Measurements from ENCODE around the gene GNG11.

GRCh38 chr7:93921607-93922566 is at the start of gene GNG11:
- TF ChIP-seq SUZ12 (IDR thresholded peaks at IDR 0.05), result no peak
- no peak for TF ChIP-seq ELF4 (IDR thresholded peaks at IDR 0.05)
- no peak for TF ChIP-seq HDGF (IDR thresholded peaks at IDR 0.05; ENCODE audit: borderline replicate concordance)

Measured in HEK293T (cell line).